Left renal pelvis (tissue), 4 donors: ENCODE results near the gene FBXO31. TPM values are rescaled to one million over a fixed set of nuclear protein-coding genes. Genes with fewer than 3 reads are reported as not detected.
"Not testable (repeated sequence)": the region's sequence is repeated elsewhere in the genome, so short reads cannot be mapped to it uniquely, and the experiment has no call there.

Source experiments
- DNase-seq, 4 donors: peaks; one replicate each; pipeline ENCODE4 v3.0.0-alpha.2; 2013; ENCODE audit warnings: low read depth in 4 of 4, low spot score in 3 of 4
- polyA plus RNA-seq, 4 donors: library from polyadenylated mRNA; unstranded; fragments of 120-200 nt; gene quantifications; one replicate each; pipeline ENCODE4 v1.2.1, GENCODE V29; 2013; ENCODE audit not compliant: insufficient read length in 4 of 4

Gene FBXO31
- polyA plus RNA-seq, 4 donors, result 20.1 to 25.4 (median 22.8) TPM

DNA sequence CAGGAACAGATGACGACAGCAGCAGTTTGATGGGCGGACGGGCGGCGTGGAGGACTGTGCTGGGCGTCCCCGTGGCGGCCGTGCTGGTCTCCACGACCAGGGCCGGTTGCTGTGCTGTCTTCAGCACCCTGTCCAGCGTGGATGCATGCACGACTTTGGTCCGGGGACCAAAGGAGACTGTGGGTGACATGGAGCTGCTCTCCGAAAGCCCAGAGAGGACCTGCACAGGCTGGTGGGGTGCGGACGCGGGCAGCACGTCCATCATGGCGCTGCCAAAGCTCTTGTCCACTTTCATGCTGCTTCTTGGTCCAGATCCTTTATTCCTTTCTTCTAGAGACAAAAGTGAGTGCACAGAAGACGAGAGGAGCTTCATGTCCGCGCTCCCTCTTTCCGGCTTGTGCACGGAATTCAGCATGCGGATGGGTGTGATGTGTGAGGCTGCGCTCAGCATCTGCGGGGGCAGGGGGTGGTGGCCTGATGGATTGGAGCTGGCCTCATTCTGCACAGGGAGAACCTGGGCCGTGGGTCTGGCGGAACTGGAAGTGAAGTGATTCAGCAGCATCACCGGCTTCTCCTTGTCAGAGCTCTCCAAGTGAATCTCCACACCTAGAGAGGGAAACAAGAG, 28.9 kb upstream of the FBXO31 start:
- DNase-seq, result no peak

DNA sequence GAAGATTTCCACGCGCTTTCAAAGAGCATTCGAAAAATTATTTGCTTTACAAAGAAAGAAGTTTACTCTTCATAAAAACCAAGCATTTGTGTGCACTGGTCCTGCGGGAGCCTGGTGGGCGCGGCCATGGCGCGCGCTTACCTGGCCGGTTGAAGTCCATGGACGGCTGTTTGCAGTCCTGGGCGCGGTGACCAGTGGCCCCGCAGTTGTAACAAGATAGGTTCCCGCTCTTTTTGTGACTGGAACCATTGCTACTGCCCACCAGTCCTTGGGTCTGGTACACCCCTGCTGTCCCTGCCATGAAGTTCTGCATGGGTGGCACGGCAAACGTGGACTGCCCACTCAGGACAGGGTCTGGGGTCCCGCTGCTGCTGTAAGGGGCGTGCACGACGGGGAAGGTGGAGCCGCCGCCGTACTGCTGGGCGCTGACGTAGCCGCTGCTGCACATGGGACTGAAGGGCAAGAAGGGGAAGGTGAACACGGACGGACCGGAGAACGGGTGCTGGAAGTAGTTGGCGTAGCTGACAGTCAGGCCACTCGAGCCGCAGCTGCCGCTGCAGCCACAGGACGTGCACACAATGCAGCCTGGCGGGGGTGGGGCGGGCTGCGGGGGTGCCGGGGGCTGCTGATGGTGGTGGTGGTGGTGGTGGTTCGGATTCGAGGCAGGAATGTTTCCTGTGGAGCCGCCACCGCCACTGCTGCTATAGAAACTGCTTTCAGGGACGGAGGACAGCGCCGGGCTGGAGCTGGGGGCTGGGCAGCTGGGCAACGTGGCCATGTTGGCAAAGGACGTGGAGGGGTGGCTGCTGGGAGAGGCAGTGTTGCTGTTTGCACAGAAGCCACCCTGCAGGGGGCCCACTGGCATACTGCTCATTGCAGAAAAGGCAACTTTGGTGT, 28.0 kb upstream of the FBXO31 start:
- no peak for DNase-seq

DNA sequence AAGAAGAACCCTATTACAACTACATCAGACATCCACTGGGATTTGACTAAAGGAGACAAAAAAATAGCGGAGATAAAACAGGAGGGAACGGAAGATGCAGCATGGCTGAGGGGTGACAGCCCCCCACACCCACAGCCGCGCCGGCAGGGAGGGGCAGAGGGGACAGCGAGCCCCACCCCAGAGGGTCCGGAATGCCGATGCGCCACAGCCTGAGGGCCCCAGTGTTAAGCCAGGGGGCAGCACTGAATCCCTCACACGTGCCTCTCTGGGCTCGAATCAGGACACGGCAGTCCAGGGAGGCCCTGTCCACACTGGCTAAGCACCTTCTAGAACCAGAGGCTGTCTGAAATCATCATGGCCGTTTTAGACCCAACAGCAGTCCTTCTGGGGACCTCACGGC, 27.4 kb upstream of the FBXO31 start:
- DNase-seq, result no peak

DNA sequence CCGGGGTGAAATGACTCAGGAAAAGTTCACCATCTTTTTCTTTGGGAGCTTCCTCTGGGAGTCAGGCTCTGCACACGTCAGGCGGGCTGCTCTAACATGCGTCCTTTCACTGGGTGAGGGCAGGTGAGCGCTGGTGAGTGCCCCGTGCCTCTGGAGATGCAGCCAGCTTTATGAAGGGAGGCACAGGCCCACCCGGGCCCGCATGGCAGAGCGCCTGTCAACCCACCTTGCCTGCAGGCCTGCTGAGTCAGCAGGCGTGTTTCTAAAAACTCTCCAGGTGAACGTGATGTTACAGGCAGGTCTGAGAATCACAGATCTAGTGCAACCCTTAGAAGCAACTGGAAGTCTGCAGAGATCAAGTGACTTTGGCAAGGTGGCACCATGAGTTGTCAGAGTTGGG, 27.0 kb upstream of the FBXO31 start:
- no peak for DNase-seq

DNA sequence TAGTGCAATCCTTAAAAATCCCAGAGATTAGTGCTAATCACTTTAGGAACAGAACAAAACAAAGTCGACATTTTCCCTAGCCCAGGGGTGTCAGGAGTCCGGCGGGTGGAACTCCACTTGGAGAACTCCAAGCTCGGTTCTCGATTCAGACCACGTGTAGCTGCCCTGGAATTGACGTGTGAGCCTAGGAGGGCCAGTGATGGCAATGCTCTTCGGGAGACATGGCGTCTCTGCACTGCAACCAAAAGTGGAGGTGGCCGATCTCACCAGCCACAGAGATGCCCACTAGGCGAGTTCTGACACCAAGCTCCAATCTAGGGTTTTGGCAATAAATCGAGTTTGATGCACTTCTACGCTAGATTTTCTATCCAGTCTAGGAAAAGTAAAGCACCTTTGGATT, 26.2 kb upstream of the FBXO31 start:
- DNase-seq, result no peak

DNA sequence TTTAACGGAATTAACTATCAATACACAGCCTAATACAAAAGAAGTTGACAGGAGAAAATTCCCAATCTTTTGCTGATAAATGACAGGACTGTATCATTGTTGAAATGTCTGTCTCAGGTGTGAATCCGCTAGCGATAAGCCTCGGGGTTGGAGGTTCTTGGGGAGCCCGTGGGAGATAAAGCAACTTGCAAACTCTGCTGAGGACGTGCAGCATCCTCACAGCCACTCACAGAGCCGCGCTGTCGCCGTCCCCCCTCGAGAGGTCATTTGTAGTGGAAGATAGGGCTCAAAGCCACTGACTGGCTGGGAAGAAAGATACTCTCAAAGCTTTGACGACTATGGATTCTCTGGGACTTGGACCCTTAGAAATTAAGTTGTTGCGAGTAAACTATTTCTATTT, 25.6 kb upstream of the FBXO31 start:
- no peak for DNase-seq

DNA sequence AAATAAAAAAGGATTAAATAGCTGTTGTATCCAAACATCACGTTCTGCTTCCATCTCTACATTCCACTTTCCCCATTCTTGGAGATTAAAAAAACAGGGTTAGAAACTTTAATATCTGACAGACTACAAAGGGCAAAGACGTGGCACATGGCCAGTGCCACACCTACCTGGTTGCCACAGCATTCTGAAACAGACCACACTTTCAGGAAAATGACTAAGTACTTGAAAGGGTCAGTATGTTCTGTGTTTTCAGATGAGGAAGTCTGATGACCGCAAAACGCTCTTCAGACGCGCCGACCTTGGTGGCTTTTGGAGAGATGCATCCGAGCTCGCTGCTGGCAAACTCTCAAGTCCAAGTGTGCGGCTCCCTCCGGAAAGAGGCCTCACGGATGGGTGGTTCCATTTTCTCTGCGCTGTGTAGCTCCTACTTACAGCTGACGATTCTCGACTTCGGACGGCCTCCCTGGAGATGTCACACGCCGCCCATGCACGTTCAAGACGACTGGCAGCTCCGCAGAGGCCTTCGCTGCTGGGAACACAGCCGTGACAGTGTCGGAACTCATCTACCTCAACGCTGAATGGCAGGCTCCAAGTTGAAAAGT, 24.0 kb upstream of the FBXO31 start:
- DNase-seq, result no peak

DNA sequence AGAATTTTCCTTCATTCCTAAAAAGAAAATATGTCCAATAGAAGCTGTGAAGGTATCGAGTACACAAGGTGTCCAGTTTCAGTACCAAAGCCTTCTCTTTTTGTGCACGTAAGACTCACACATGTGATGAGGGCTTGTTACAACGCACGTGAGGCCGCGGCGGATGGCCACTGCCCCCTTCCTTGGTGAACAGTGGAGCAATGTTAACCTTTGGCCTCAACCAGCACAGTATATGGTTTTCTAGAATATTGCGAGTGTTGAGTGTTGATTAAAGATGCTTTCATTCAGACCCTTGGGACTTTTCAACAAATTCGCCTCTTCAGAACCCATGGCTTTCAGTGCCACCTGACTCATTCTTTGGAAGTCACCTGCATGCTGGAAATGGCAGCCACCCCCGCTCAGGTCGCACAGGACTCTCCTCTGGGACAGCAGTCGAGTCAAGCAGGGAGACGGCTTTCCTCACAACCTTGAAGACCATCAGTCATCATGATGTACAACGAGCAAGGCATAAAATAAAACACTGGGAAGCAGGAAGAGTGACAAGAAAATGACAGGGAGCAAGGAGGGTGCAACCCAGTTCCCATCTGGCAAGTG, 23.0 kb upstream of the FBXO31 start:
- no peak for DNase-seq

DNA sequence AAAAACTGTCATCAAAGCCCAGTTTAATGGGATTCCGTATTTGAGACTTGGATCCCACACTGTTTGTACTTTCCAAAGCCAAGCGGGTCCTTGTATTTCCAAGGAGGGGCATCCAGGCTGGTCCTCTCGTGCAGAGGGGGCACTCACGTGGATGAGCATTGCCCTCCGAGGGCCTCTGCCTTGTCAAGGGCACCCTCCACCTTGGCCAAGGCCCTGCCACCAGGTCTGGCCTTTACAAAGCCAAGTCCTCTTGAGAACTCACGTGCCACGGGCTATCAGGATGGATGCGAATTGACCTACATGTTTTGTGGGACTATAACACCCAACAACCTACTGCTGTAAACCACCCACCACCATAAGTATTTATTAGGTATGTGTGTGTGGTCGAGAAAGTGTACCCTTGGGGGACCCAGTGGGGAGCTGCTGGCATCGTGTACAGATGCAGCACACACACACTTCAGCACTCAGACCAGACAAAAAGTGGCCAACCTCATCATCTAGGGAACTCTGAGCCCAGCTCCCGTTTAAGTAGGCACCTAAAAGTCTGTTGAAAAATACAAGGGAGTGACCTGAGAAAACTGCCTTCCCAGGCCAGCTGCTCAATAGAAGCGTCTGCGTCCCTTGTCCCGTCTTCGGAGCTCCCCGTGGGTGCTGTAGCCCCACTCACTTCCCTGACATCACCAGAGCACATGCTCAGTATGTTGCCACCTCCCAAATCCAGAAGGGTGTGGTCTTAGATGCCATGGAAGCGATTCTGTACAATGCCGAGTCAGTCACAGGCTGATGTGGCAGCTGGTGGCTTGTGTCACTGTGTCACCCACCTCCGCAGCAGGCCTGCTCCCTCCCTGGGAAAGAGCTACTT, 21.4 kb upstream of the FBXO31 start:
- no peak for DNase-seq

DNA sequence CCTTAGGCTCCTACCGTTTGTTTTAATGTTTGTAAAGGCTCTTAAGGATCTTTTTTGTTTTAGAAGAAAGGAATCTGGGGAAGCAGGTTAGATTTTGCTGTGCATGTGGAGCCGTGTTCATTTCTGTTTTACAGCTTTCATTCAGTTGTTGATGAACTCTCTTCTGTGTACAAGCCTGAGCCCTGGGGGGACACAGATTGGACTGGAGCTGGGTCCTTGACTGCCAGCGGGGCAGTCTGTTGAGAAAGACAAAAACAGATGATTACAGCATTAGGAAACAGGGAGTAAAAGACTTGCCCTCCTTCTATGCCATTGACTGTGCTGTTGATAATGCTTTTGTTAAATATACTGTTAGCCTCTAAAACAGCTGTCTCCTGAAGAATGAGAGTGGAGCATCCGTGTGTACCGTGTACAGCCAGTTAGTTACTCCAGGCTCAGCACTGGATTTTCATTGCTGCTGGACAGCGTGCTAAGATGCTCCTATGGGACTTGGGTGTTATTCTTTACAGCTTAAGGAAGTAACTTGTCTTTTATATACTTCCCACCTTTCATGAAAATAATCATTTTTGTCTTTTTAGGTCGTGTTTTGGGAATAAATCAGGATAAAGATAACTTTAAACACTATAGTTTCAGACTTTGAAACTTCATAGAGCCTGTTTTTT, 11.7 kb upstream of the FBXO31 start:
- DNase-seq, result no peak

DNA sequence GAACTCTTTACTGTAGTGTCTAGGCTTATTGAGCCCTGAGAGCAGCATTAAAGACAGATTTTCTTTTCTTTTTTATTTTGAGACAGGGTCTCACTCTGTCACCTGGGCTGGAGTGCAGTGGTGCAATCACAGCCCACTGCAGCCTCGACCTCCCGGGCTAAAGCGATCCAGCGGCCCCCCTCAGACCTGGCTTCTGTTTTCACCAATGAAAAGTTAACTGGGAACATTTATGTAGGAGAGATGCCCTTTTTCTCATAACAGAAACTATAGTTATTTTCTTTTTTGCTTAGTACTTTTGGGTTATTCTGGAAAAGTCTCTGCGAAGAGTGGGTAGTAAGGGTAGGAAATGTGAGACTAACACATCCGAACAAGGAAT, 10.1 kb upstream of the FBXO31 start:
- no peak for DNase-seq

DNA sequence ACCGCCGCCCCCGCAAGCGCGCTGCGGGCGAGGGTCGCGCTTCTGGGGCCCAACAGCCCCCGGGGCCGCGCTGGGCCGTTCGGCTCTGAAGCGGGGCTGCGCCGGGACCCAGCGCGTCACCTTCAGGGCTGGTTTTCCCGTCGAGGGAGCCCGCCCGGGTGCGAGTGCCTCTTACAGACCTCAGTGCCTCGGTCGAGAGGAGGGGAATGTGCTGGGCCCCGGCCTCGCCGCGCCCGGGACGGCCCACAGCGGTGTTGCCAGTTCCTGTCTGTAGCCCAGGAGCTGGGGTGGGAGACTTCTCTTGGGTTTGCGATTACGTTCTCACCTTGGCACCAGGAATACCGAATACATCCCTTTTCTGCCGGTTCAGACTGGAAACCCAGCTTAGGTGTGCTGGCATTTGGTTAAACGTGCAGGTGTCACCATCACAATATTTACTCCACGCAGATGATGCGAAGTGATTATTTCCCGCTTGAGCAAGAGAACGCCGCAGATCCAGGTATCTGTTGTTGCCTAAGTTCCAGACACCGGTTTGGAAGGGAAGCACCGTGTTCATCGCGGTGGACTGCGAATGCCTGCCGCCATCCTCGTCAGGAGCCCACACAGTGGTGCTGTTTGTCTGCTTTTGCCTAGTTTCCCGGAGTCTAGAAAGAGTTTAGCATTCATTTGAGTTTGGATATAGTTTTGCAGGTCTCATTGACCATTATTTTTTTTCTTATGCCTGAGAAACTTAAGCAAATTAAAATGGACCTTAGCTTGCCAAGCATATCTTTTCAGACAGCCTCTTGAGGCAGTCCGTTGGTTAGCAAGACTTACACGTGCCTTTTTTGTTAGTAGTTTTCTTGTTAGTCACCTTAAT, 9.5 kb upstream of the FBXO31 start:
- DNase-seq, result no peak

DNA sequence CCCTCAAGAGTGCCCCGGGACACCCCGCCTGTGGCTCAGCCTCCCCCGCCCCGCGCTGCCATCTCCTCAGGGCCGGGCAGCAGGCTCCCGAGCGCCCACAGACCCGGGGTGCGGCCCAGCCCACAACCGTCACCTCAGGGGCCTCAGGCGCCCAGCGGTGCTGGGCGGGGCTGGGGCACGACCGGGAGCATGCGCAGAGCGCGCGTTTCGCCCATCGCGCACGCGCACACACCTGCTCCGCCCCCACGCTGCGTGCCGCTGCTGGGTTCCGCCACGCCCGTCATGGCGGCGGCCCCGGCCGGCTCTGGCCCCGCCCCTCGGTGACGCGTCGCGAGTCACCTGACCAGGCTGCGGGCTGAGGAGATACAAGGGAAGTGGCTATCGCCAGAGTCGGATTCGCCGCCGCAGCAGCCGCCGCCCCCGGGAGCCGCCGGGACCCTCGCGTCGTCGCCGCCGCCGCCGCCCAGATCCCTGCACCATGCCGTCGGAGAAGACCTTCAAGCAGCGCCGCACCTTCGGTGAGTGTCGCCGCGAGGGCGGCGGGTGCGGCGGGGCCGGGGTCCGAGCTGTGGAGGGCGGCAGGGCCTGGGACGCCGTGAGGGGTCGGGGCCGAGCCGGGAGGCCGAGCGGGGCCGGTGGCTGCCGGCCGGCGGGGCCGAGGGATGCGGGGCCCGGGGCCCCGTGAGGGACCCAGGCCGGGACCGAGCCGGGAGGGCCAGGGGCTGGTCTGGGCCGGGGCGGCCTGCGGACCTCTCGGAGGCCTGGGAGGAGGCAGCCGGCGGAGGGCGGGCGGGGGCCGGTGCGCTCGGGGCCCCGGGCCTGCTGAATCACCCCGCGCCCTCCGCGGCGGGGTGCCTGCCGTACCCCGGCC, 8.6 kb upstream of the FBXO31 start, which contains the start of gene MAP1LC3B:
Gene MAP1LC3B (plus strand): TSS at position 387 of the 871 bp plus-strand sequence. CDS start 92 bp downstream, at position 479.
- peak; percentile 91 to 95 (median 94) for DNase-seq

DNA sequence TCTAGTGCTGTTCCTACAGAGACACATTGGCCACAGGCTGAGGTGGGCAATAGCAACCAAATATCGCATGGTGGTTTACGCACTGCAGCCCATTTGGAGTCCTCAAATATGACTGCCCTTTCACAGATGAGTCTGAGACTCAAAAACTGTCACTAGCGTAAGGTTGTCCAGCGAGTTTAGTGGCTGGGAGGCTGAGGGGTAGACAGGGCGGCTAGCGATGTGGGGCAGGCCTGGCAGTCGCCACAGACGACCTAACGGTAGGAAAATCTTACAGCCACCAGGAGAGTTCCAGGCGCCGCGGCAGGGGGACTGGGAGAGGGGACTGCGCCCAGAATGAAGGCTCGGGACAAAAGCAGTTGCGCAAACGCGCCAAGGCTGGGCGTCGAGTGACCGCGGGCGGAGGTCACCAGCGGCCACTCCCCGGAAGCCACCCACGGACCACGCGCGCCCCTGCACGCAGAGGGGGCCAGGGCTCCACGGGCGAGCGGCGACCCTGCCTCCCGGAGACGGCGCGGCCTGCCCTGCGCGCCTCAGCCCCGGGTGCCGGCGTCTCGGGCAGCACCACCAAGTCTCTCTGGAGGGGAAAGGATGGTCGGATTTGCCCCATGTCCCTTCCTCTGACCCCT, 7.9 kb upstream of the FBXO31 start:
- DNase-seq, result no peak

DNA sequence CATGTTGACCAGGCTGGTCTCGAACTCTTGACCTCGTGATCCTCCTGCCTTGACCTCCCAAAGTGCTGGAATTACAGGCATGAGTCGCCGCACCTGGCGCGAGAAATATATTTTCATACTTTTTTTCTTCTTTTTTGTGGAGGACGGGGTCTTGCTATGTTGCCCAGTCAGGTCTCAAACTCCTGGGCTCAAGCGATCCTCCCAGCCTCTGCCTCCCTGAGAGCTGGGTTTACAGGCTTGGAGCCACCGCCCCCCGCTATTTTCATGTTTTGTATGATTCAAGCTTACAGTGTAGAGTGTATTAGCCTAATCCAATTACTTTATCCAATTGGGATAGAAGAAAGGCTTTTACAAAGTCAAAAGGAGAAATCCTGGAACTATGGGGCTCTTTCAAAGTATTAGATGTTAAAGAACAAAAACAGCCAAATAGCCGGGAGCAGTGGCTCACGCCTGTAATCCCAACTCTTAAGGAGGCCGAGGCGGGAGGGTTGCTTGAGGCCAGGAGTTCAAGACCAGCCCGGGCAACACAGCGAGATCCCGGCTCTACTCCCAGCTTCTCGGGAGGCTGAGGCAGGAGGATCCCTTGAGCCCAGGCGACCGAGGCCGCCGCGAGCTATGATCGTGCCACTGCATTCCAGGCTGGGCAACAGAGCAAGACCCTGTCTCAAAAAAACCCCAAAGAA, 7.2 kb upstream of the FBXO31 start:
- DNase-seq, result no peak

DNA sequence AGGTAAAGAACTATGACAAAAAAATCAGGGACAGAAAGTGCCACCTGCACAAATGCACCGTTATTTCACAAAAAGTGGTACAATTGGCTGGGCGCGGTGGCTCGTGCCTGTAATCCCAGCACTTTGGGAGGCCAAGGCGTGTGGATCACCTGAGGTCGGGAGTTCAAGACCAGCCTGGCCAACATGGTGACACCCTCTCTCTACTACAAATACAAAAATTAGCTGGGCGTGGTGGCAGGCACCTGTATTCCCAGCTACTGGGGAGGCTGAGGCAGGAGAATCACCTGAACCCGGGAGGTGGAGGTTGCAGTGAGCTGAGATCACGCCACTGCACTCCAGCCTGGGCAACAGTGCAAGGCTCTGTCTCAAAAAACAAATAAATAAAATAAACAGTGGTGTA, 6.3 kb upstream of the FBXO31 start:
- DNase-seq, result not testable (repeated sequence)

DNA sequence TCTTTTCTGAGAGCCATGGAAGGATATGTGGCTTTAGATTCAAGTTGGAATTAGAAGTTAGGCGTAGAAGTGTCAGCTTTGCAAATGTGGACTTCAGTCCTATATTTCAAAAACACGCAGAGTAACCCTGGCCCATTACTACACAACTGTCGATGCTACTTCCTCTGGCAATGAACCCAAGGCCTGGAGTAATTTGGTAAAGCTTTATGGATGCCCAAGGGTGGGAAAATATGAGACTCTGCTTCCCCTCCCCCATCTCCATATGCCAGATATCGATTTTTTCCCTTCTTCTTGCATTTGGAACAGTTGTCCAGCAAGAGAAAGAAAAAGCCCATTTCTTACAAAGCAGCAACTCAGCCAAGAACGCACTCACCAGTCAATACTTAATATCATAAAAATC, 5.7 kb upstream of the FBXO31 start:
- no peak for DNase-seq
